ENCODE measurements around the gene TNS1. TPM values are rescaled to one million over a fixed set of nuclear protein-coding genes. Genes with fewer than 3 reads are reported as not detected.

The TNS1 gene
- total RNA-seq, 2 donors from 2014 or later: 168 to 174 TPM

DNA sequence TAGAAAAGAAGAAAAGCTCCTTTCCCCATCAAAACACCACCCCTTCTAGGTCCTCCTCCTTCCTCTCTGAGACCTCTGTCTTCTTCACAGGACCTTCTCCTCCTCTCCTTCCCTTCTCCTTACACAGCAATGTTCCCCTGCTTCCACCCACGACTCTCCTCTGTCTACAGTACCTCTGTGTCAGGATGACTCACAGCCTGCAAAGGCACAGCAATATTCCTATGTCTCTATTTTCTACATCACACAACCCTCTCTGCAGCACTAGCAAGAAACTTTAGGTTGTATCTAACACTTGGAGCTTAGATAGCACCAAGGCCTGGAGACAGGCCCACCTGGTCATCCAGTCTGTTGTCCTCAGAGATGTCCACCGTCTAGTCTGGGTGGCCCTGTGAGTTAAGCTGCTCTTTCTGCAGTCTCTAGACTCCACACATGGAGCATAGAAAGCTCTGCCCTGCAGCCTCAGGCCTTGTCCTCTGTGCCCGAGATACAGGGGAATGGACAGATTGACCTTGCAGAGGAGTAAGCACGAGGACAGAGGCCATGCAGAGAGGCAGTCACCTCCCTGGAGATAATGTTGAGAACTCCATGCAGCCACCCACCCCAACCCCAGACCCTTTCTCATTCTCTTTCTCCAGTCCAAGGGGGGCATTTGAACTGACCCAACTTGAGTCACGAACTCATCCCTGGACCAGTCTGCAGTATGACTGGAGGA lies 212.0 kb downstream of the TNS1 start:
- TF ChIP-seq POLR2A (IDR thresholded peaks at IDR 0.05): no peak
- Histone ChIP-seq H3K36me3 (replicated peaks in 1 of 2; ENCODE audit: insufficient read depth in 1 of 2, low read depth in 2 of 2) (no peaks in the 10 kb centered on the region), H3K9me3 (no peaks in the 10 kb centered on the region), H3K4me1 (peaks cover 10% of the 10 kb centered on the region), H3K4me3 (no peak overlapping the region), H3K27me3 (no peaks in the 10 kb centered on the region), H3K27ac (peak overlapping the region in 2 of 4 donors; percentile 21 to 69)
- DNase-seq (peak in 1 of 4 donors; percentile 56), ATAC-seq (peak; percentile 13)
- intact Hi-C loops (cut with DNase I): no loop called here
- WGBS, 2 donors: 64 to 70% methylated on average over 5 of the region's 5 CpGs

DNA sequence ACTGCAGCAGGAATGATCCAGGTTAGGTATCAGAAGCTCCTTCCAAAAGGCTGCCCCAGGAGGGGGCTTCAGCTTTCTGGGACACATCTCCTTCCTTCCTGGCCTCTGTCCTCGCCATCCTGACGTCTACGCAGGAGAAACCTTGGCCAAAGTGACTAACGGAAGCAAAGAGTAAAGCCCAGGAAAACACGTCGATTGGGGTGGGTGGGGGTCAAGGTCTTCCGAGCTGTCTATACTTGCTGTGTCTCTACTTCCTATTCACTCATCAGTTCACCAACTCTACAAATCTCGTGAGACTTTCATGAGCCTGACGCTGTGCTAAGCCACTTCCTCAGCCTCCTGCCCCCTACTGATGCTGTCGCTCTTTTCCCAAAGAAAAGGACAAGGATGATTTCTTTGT lies 212.6 kb downstream of the TNS1 start:
- Histone ChIP-seq H3K9me3 (no peaks in the 10 kb centered on the region), H3K27me3 (no peaks in the 10 kb centered on the region), H3K4me1 (peaks cover 10% of the 10 kb centered on the region), H3K27ac (peak overlapping the region in 2 of 4 donors; percentile 21 to 69), H3K4me3 (no peak overlapping the region), H3K36me3 (replicated peaks in 1 of 2; ENCODE audit: insufficient read depth in 1 of 2, low read depth in 2 of 2) (no peaks in the 10 kb centered on the region)
- WGBS, 2 donors: 54 to 64% methylated on average over 10 of the region's 10 CpGs
- ATAC-seq: no peak
- intact Hi-C loops (cut with DNase I): no loop called here
- TF ChIP-seq, protein P1, sequence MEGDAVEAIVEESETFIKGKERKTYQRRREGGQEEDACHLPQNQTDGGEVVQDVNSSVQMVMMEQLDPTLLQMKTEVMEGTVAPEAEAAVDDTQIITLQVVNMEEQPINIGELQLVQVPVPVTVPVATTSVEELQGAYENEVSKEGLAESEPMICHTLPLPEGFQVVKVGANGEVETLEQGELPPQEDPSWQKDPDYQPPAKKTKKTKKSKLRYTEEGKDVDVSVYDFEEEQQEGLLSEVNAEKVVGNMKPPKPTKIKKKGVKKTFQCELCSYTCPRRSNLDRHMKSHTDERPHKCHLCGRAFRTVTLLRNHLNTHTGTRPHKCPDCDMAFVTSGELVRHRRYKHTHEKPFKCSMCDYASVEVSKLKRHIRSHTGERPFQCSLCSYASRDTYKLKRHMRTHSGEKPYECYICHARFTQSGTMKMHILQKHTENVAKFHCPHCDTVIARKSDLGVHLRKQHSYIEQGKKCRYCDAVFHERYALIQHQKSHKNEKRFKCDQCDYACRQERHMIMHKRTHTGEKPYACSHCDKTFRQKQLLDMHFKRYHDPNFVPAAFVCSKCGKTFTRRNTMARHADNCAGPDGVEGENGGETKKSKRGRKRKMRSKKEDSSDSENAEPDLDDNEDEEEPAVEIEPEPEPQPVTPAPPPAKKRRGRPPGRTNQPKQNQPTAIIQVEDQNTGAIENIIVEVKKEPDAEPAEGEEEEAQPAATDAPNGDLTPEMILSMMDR (IDR thresholded peaks at IDR 0.05): no peak
- TF ChIP-seq POLR2A (IDR thresholded peaks at IDR 0.05): peak in 1 of 3 donors; percentile 24
- no peak for DNase-seq

DNA sequence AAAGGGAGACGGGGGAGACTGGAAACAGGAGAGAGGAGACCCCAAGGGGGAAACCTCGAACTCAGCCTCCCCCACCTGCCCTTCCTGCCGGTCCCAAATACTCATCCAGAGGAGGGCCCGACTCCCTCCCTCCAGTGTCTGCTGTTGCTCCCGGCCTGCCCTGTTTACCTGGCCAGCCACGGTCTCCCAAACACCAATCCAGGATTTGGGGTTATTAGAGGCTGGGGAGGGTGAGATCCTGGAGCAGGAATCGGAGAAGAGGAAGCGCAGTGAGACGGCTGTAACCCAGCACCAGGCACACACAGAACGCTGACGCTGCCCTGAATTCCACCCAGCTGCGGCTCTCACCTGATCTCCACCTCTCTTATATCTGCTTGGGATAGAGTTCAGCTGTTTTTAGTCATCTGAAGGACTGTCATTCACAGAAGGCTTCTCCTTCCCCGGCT lies 213.0 kb downstream of the TNS1 start:
- H3K36me3 ChIP-seq (replicated peaks in 1 of 2; ENCODE audit: insufficient read depth in 1 of 2, low read depth in 2 of 2): no peaks in the 10 kb centered on the region
- no peaks in the 10 kb centered on the region for H3K27me3 ChIP-seq
- H3K27ac ChIP-seq: peak overlapping the region in 2 of 4 donors; percentile 21 to 69
- 63 to 68% methylated on average over 10 to 13 of the region's 13 CpGs for WGBS, 2 donors
- no peaks in the 10 kb centered on the region for H3K9me3 ChIP-seq
- H3K4me1 ChIP-seq: peaks cover 10% of the 10 kb centered on the region
- TF ChIP-seq POLR2A (IDR thresholded peaks at IDR 0.05): no peak
- TF ChIP-seq, protein P1 (IDR thresholded peaks at IDR 0.05): no peak
- DNase-seq (no peak), ATAC-seq (no peak)
- H3K4me3 ChIP-seq: no peak overlapping the region
- intact Hi-C loops (cut with DNase I): loop anchor here (5.0 to 10.0 kb wide), 3 partner anchors 203 to 283 kb away; no protein-coding TSS in a partner anchor

DNA sequence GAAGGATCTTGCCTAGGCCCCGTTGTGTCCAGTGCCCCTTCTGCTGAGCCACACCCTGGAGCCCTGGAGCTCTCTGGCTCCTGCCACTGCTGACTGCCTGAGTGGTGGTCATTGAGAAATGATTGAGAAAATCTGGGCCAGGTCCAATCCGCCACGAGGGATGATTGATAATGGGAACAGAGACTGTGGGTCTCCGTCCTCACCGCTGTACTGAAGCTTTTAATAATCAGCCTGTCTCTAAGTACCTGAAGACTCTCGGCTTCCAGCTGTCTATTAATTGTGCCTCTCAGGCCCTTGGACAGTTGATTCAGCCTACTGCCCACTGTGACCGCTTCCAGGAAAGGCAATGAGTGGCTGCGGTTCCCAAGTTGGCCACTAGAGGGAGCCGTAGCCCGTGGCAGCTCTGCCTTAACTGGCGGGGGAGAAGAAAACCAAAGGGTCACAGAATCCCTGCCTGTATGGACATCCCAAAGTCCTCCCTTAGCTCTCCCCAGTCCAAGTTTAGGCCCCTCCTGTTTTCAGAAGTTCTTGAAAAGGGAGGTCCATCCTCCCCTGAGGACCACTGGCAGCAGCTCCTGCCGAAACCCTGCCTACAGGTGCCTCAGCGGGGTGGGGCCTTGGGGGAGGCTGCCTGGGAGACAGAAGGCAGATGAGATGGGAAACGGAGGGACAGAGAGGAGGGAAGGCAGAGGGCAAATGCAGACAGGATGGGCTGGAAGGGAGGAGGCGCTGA lies 213.6 kb downstream of the TNS1 start:
- H3K36me3 ChIP-seq (replicated peaks in 1 of 2; ENCODE audit: insufficient read depth in 1 of 2, low read depth in 2 of 2): no peaks in the 10 kb centered on the region
- ATAC-seq (peak; percentile 70), DNase-seq (peak; percentile 79 to 87 (median 83))
- peaks cover 10% of the 10 kb centered on the region for H3K4me1 ChIP-seq
- WGBS, 2 donors: 35 to 39% methylated on average over 11 to 15 of the region's 15 CpGs
- H3K9me3 ChIP-seq: no peaks in the 10 kb centered on the region
- no peaks in the 10 kb centered on the region for H3K27me3 ChIP-seq
- H3K27ac ChIP-seq: peak overlapping the region in 2 of 4 donors; percentile 21 to 69
- H3K4me3 ChIP-seq: no peak overlapping the region
- TF ChIP-seq, protein P1 (IDR thresholded peaks at IDR 0.05): peak; percentile 89 to 99 (median 95)
- no peak for TF ChIP-seq POLR2A (IDR thresholded peaks at IDR 0.05)
- intact Hi-C loops (cut with DNase I): loop anchor here (5.0 to 10.0 kb wide), 3 partner anchors 203 to 283 kb away; no protein-coding TSS in a partner anchor

DNA sequence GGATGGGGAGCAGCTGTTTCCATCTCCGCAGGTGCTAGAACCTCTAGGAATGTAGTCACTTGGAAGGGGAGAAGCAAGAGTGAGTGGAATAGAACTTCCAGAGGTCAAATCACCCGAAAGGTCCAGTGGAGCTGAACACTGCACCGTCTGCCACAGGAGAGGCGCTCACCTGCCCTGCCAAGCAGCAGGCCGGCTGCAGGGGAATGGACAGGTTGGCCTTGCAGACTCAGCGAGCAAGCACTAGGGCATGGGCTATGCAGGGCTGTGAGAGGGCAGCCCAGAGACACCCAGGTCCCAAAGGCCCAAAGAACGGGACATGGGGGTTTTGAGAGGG lies 214.2 kb downstream of the TNS1 start:
- Histone ChIP-seq H3K27ac (no peak overlapping the region), H3K27me3 (no peaks in the 10 kb centered on the region), H3K4me3 (no peak overlapping the region), H3K36me3 (replicated peaks in 1 of 2; ENCODE audit: insufficient read depth in 1 of 2, low read depth in 2 of 2) (no peaks in the 10 kb centered on the region), H3K9me3 (no peaks in the 10 kb centered on the region), H3K4me1 (peaks cover 6% of the 10 kb centered on the region)
- no peak for ATAC-seq
- TF ChIP-seq, protein P1 (IDR thresholded peaks at IDR 0.05): no peak
- no peak for TF ChIP-seq POLR2A (IDR thresholded peaks at IDR 0.05)
- intact Hi-C loops (cut with DNase I): loop anchor here (5.0 to 10.0 kb wide), 3 partner anchors 204 to 284 kb away; no protein-coding TSS in a partner anchor
- DNase-seq: no peak
- WGBS, 2 donors: 85 to 89% methylated on average over 4 to 7 of the region's 7 CpGs
